Natural killer cell (primary cell): Measurements from ENCODE around the gene L1TD1. TPM values are rescaled to one million over a fixed set of nuclear protein-coding genes. Genes with fewer than 3 reads are reported as not detected.

ENCODE experiments used
- ATAC-seq, 3 donors: fragments of 150-1000 bp in 2 of 3; fragments of 200-7000 bp in 1 of 3; cut with Tn5 transposase; 1 replicate in 1 of 3; 2 replicates in 2 of 3; pipeline ENCODE4 v1.10.0; 2021; ENCODE audit warnings: mild to moderate bottlenecking in 2 of 3, moderate library complexity in 2 of 3
- DNase-seq, 2 donors: peaks; one replicate each; pipeline versions ENCODE4 v3.0.0 to v3.0.0-alpha.2; 2013 to 2021; ENCODE audit warnings: mixed read lengths in 1 of 2
- H3K27ac ChIP-seq: one replicate; pipeline ENCODE4 v1.5.1; 2013; ENCODE audit warnings: mild to moderate bottlenecking, low read length
- H3K27me3 ChIP-seq: one replicate; pipeline ENCODE4 v1.6.1; 2013; ENCODE audit warnings: low read length; ENCODE audit not compliant: control insufficient read depth, insufficient read depth
- H3K36me3 ChIP-seq: one replicate; pipeline ENCODE4 v1.6.1; 2013; ENCODE audit warnings: low read length; ENCODE audit not compliant: control insufficient read depth, insufficient read depth
- H3K4me1 ChIP-seq: one replicate; pipeline ENCODE4 v1.6.1; 2013; ENCODE audit warnings: low read length; ENCODE audit not compliant: control insufficient read depth, insufficient read depth
- H3K4me3 ChIP-seq: one replicate; pipeline ENCODE4 v1.5.1; 2013; ENCODE audit warnings: low read length
- H3K9me3 ChIP-seq: one replicate; pipeline ENCODE4 v1.6.1; 2013; ENCODE audit warnings: low read length; ENCODE audit not compliant: control insufficient read depth, insufficient read depth
- H3K27ac Mint-ChIP-seq, 2 donors: one replicate each; pipeline ENCODE4 v1.8.0; 2022; ENCODE audit warnings: mild to moderate bottlenecking in 2 of 2, mixed read lengths in 2 of 2, moderate library complexity in 1 of 2
- H3K27me3 Mint-ChIP-seq, 2 donors: one replicate each; pipeline ENCODE4 v1.8.0; 2022; ENCODE audit warnings: low read depth in 2 of 2, mixed read lengths in 2 of 2
- H3K36me3 Mint-ChIP-seq: one replicate; pipeline ENCODE4 v1.8.0; 2022; ENCODE audit warnings: mixed read lengths
- H3K4me1 Mint-ChIP-seq, 2 donors: one replicate each; pipeline ENCODE4 v1.8.0; 2022; ENCODE audit warnings: mixed read lengths in 2 of 2
- H3K4me3 Mint-ChIP-seq: one replicate; pipeline ENCODE4 v1.8.0; 2022; ENCODE audit warnings: mild to moderate bottlenecking, moderate library complexity, mixed read lengths
- H3K9me3 Mint-ChIP-seq, 2 donors: one replicate each; pipeline ENCODE4 v1.8.0; 2022; ENCODE audit warnings: mixed read lengths in 2 of 2
- CTCF ChIP-seq: fragments of 200-600 bp; IDR thresholded peaks from one replicate; pipeline ENCODE4 v1.8.0; 2022; ENCODE audit warnings: antibody characterized with exemption
- WGBS: methylation state at CpG from one replicate; pipeline ENCODE4 v1.1.7; 2013; ENCODE audit warnings: missing lambda C conversion rate; ENCODE audit not compliant: insufficient coverage; 5-methylcytosine and 5-hydroxymethylcytosine counted together
- intact Hi-C: fragments of 100-400 bp; cut with micrococcal nuclease; formaldehyde crosslinking; loops from one replicate; pipeline ENCODE4 v1.14.2; 2022
- total RNA-seq, 4 donors: library from RNA; stranded (reverse); fragments of 120-200 nt in 1 of 4; gene quantifications; one replicate each; pipeline versions ENCODE4 v1.2.3 to v1.2.4, GENCODE V29; 2013 to 2022

The L1TD1 gene
- total RNA-seq, 3 donors from 2014 or later (not counting 1 experiment from before 2014, with no cell fraction given): 0.35 TPM; not detected in 2

GRCh38 chr1:62175568-62176179 is 19.0 kb upstream of the L1TD1 start:
- no peak overlapping the region for H3K27ac ChIP-seq
- no peaks in the 10 kb centered on the region for H3K36me3 ChIP-seq
- H3K27me3 ChIP-seq: no peaks in the 10 kb centered on the region
- DNase-seq (peak in 1 of 2 donors; percentile 72), ATAC-seq (no peak)
- no peaks in the 10 kb centered on the region for H3K36me3 Mint-ChIP-seq
- no peak overlapping the region for H3K4me3 Mint-ChIP-seq
- WGBS: 54% methylated on average over 9 of the region's 9 CpGs
- H3K9me3 Mint-ChIP-seq: no peaks in the 10 kb centered on the region
- no peaks in the 10 kb centered on the region for H3K27me3 Mint-ChIP-seq
- no peaks in the 10 kb centered on the region for H3K4me1 Mint-ChIP-seq
- H3K4me3 ChIP-seq: no peak overlapping the region
- no peak overlapping the region for H3K27ac Mint-ChIP-seq
- peak; percentile 56 for TF ChIP-seq CTCF
- H3K4me1 ChIP-seq: no peaks in the 10 kb centered on the region
- H3K9me3 ChIP-seq: no peaks in the 10 kb centered on the region
- intact Hi-C loops: loop anchor here (1.0 kb wide), 1 partner anchor 232 kb away; no protein-coding TSS in a partner anchor

- Mint-ChIP-seq H3K4me1 (no peaks in the 10 kb centered on the region), H3K27me3 (peaks cover 0 to under 1% of the 10 kb centered on the region in 2 donors), H3K36me3 (no peaks in the 10 kb centered on the region), H3K27ac (no peak overlapping the region), H3K4me3 (no peak overlapping the region), H3K9me3 (no peaks in the 10 kb centered on the region)
- WGBS: 87% methylated on average over 13 of the region's 14 CpGs
- intact Hi-C loops: no loop called here
- no peaks in the 10 kb centered on the region for H3K9me3 ChIP-seq
- H3K27ac ChIP-seq: no peak overlapping the region
- ATAC-seq (no peak), DNase-seq (no peak)
- H3K36me3 ChIP-seq: no peaks in the 10 kb centered on the region
- H3K4me3 ChIP-seq: no peak overlapping the region
- TF ChIP-seq CTCF: no peak
- H3K4me1 ChIP-seq: no peaks in the 10 kb centered on the region
- no peaks in the 10 kb centered on the region for H3K27me3 ChIP-seq
Measured at GRCh38 chr1:62176597-62177312, 17.9 kb upstream of the L1TD1 start.

- Histone ChIP-seq H3K4me1 (no peaks in the 10 kb centered on the region), H3K4me3 (no peak overlapping the region), H3K27me3 (no peaks in the 10 kb centered on the region), H3K9me3 (no peaks in the 10 kb centered on the region), H3K27ac (no peak overlapping the region), H3K36me3 (no peaks in the 10 kb centered on the region)
- H3K4me3 Mint-ChIP-seq: no peak overlapping the region
- intact Hi-C loops: no loop called here
- DNase-seq (no peak), ATAC-seq (no peak)
- H3K27me3 Mint-ChIP-seq: peaks cover 0 to 2% of the 10 kb centered on the region in 2 donors
- no peaks in the 10 kb centered on the region for H3K9me3 Mint-ChIP-seq
- H3K27ac Mint-ChIP-seq: no peak overlapping the region
- H3K36me3 Mint-ChIP-seq: no peaks in the 10 kb centered on the region
- 67% methylated on average over 1 of the region's 1 CpG for WGBS
- H3K4me1 Mint-ChIP-seq: no peaks in the 10 kb centered on the region
- TF ChIP-seq CTCF: no peak
Measured at GRCh38 chr1:62177621-62178020, 17.0 kb upstream of the L1TD1 start.
